Activated CD8-positive, alpha-beta memory T cell treated with anti-CD3 and anti-CD28 coated beads, Interleukin-2, amount 50 U/mL, for 24 hours (primary cell): ENCODE measurements around the gene PAM.
A peak's percentile ranks its signal among the peaks of the same experiment; 100 is the strongest.

ENCODE experiments used
- DNase-seq: peaks from one replicate; pipeline ENCODE4 v3.0.0-alpha.2; 2020; ENCODE audit errors: extremely low read depth

PAM gene

GRCh38 chr5:102754767-102755431, at the start of gene PAM:
Gene PAM (plus strand): TSS chr5:102755305. CDS start chr5:102866196, 110,891 bp downstream.
- DNase-seq: peak; percentile 36

GRCh38 chr5:102711525-102712385, 43.4 kb upstream of the PAM start:
- DNase-seq: no peak

- DNase-seq: no peak
Observed at GRCh38 chr5:102713278-102713677, 41.8 kb upstream of the PAM start.

- no peak for DNase-seq
Observed at GRCh38 chr5:102713682-102714231, 41.3 kb upstream of the PAM start.

- no peak for DNase-seq
Observed at GRCh38 chr5:102715082-102715807, 39.9 kb upstream of the PAM start.

- no peak for DNase-seq
Observed at GRCh38 chr5:102716017-102716416, 39.1 kb upstream of the PAM start.

- no peak for DNase-seq
Observed at GRCh38 chr5:102718819-102719218, 36.3 kb upstream of the PAM start.

- no peak for DNase-seq
Observed at GRCh38 chr5:102719886-102720285, 35.2 kb upstream of the PAM start.

GRCh38 chr5:102720969-102721368, 34.1 kb upstream of the PAM start:
- DNase-seq: no peak

GRCh38 chr5:102722931-102723330, 32.2 kb upstream of the PAM start:
- DNase-seq: no peak

- no peak for DNase-seq
Observed at GRCh38 chr5:102731693-102732092, 23.4 kb upstream of the PAM start.

GRCh38 chr5:102733534-102733933, 21.6 kb upstream of the PAM start:
- DNase-seq: no peak

- DNase-seq: no peak
Observed at GRCh38 chr5:102737161-102737560, 17.9 kb upstream of the PAM start.

- no peak for DNase-seq
Observed at GRCh38 chr5:102737805-102738469, 17.2 kb upstream of the PAM start.

GRCh38 chr5:102740515-102740914, 14.6 kb upstream of the PAM start:
- DNase-seq: no peak

- no peak for DNase-seq
Observed at GRCh38 chr5:102742215-102742614, 12.9 kb upstream of the PAM start.

- no peak for DNase-seq
Observed at GRCh38 chr5:102743900-102744299, 11.2 kb upstream of the PAM start.

GRCh38 chr5:102747386-102748166, 7.5 kb upstream of the PAM start:
- no peak for DNase-seq

GRCh38 chr5:102749416-102750030, 5.6 kb upstream of the PAM start:
- DNase-seq: no peak

- DNase-seq: no peak
Observed at GRCh38 chr5:102750151-102750834, 4.8 kb upstream of the PAM start.
